Left ventricle myocardium inferior (tissue), 1 donor: ENCODE data around the gene TRIM9. TPM values are rescaled to one million over a fixed set of nuclear protein-coding genes. Genes with fewer than 3 reads are reported as not detected.

Source experiments
- DNase-seq: peaks from one replicate; pipeline ENCODE4 v3.0.0-alpha.2; 2020
- H3K27ac ChIP-seq: fragments of 200-600 bp; replicated peaks from 2 replicates; pipeline ENCODE4 v1.8.0; 2021
- H3K27me3 ChIP-seq: fragments of 200-600 bp; 2 replicates; pipeline ENCODE4 v1.8.0; 2021; ENCODE audit warnings: low read depth
- H3K36me3 ChIP-seq: fragments of 200-600 bp; 2 replicates; pipeline ENCODE4 v1.8.0; 2021
- H3K4me1 ChIP-seq: fragments of 200-600 bp; 2 replicates; pipeline ENCODE4 v1.8.0; 2021
- H3K4me3 ChIP-seq: fragments of 200-600 bp; 2 replicates; pipeline ENCODE4 v1.8.0; 2021; ENCODE audit warnings: mild to moderate bottlenecking, moderate library complexity
- H3K9me3 ChIP-seq: fragments of 200-600 bp; replicated peaks from 2 replicates; pipeline ENCODE4 v1.8.0; 2021
- intact Hi-C: fragments of 100-400 bp; cut with micrococcal nuclease; formaldehyde crosslinking; loops from one replicate; pipeline ENCODE4 v1.11.0; 2022
- total RNA-seq: library from RNA; stranded (reverse); fragmentation: NEBNext Ultra II Directional; extraction: Animal tissue kit (Norgen Biotek cat#: 25700); gene quantifications from one replicate; pipeline ENCODE4 v1.2.1, GENCODE V29; 2021
- TF ChIP-seq, protein P1 (sequence below): fragments of 200-600 bp; IDR thresholded peaks from 2 replicates; pipeline ENCODE4 v1.8.0; 2021; ENCODE audit warnings: antibody characterized with exemption, mild to moderate bottlenecking, borderline replicate concordance
- donor health status: DM: no; HTN: yes; CAD: no; lungs with severe emphysema.

Gene TRIM9
- total RNA-seq, 1 donor from 2014 or later = 0.27 TPM

GRCh38 chr14:50932592-50933495 is 162.1 kb downstream of the TRIM9 start:
- Histone ChIP-seq H3K4me3 (no peak overlapping the region), H3K27ac (no peak overlapping the region), H3K36me3 (no peaks in the 10 kb centered on the region), H3K9me3 (no peaks in the 10 kb centered on the region), H3K27me3 (no peaks in the 10 kb centered on the region), H3K4me1 (no peaks in the 10 kb centered on the region)
- TF ChIP-seq, protein P1, sequence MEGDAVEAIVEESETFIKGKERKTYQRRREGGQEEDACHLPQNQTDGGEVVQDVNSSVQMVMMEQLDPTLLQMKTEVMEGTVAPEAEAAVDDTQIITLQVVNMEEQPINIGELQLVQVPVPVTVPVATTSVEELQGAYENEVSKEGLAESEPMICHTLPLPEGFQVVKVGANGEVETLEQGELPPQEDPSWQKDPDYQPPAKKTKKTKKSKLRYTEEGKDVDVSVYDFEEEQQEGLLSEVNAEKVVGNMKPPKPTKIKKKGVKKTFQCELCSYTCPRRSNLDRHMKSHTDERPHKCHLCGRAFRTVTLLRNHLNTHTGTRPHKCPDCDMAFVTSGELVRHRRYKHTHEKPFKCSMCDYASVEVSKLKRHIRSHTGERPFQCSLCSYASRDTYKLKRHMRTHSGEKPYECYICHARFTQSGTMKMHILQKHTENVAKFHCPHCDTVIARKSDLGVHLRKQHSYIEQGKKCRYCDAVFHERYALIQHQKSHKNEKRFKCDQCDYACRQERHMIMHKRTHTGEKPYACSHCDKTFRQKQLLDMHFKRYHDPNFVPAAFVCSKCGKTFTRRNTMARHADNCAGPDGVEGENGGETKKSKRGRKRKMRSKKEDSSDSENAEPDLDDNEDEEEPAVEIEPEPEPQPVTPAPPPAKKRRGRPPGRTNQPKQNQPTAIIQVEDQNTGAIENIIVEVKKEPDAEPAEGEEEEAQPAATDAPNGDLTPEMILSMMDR = no peak
- no peak for DNase-seq
- intact Hi-C loops = no loop called here

DNA sequence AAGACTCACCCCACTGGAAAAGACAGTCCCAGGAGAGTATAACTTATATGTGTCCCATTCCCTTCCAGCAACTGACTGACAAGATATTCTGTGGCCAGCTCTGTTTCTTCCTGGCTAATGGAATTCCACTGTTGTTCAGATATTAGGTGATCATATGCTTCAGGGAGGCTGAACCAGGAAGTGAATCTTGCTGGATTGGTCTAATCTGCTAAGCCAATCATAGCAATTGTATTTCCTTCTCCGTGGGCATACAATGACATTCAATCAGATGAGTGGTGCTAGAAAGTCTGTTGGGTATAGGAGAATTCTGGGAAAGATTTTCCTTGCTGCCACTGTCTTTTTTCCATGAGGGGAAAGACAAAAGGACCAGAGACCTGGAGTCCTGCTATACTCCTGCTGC is 162.7 kb downstream of the TRIM9 start:
- no peak overlapping the region for H3K4me3 ChIP-seq
- no peaks in the 10 kb centered on the region for H3K9me3 ChIP-seq
- no peaks in the 10 kb centered on the region for H3K36me3 ChIP-seq
- TF ChIP-seq, protein P1 = no peak
- intact Hi-C loops = no loop called here
- DNase-seq = no peak
- no peak overlapping the region for H3K27ac ChIP-seq
- H3K27me3 ChIP-seq = no peaks in the 10 kb centered on the region
- peaks cover 1% of the 10 kb centered on the region for H3K4me1 ChIP-seq

- intact Hi-C loops = no loop called here
- no peaks in the 10 kb centered on the region for H3K9me3 ChIP-seq
- peaks cover 7% of the 10 kb centered on the region for H3K4me1 ChIP-seq
- no peaks in the 10 kb centered on the region for H3K36me3 ChIP-seq
- no peaks in the 10 kb centered on the region for H3K27me3 ChIP-seq
- TF ChIP-seq, protein P1 = no peak
- no peak overlapping the region for H3K27ac ChIP-seq
- no peak overlapping the region for H3K4me3 ChIP-seq
- no peak for DNase-seq
Measured at GRCh38 chr14:50931559-50931958, 163.3 kb downstream of the TRIM9 start.

- no peaks in the 10 kb centered on the region for H3K36me3 ChIP-seq
- intact Hi-C loops = no loop called here
Measured at GRCh38 chr14:50929506-50929905, 165.4 kb downstream of the TRIM9 start.

DNA sequence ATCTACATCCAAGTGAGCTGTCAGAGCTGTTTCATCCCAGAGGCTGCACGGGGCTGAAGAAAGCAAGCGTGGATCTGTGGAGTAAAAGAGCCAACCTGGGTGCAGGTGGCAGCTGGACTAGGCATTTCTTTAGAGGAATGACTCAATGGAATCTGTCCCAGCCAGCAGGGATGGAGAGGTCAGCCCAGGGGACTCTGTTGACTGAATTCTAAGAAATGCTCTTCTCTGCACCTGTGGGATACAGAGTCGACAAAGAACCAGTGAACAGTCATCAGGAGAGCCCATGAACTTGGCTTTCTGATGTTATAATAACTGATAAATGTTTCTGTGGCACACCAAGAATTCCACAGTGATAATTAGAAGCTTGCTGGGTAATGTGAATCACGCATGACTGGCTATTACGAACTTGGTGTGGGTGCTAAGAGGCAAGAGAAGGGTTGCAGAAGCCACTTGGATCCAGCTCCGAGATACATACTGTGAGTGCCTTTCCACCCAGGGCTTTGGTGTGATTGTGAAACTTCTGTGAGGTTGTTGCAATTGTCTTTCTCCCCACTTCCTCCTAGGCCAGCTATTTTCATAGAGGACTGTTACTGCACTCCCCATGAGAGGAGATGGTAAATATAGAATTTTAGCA is 166.8 kb downstream of the TRIM9 start:
- DNase-seq = no peak
- Histone ChIP-seq H3K27ac (no peak overlapping the region), H3K4me3 (no peak overlapping the region), H3K36me3 (peaks cover 7% of the 10 kb centered on the region), H3K27me3 (no peaks in the 10 kb centered on the region), H3K9me3 (no peaks in the 10 kb centered on the region), H3K4me1 (peaks cover 8% of the 10 kb centered on the region)
- TF ChIP-seq, protein P1 = no peak
- intact Hi-C loops = no loop called here

More at GRCh38 chr14:50929506-50929905, 165.4 kb downstream of the TRIM9 start:
- Histone ChIP-seq H3K4me1 (peaks cover 8% of the 10 kb centered on the region), H3K27me3 (no peaks in the 10 kb centered on the region), H3K27ac (no peak overlapping the region), H3K9me3 (no peaks in the 10 kb centered on the region), H3K4me3 (no peak overlapping the region)
- TF ChIP-seq, protein P1 = no peak
- no peak for DNase-seq
